ENCODE measurements around the gene PICK1. TPM values are rescaled to one million over a fixed set of nuclear protein-coding genes. Genes with fewer than 3 reads are reported as not detected.

Gene PICK1
- polyA plus RNA-seq, 1 donor from 2014 or later, result 101 TPM

- TF ChIP-seq CTCF (IDR thresholded peaks at IDR 0.05; ENCODE audit: poor library complexity, severe bottlenecking) (no peak), SMC3 (conservative IDR thresholded peaks at IDR 0.05; ENCODE audit: poor library complexity) (no peak)
Observed at GRCh38 chr22:38085501-38085900, 28.3 kb downstream of the PICK1 start (continued).

- Histone ChIP-seq H3K9me2 (ENCODE audit: insufficient read depth, low read length) (no peaks in the 10 kb centered on the region), H3F3A (ENCODE audit: insufficient read depth, low read length, poor library complexity, severe bottlenecking) (no peaks in the 10 kb centered on the region), H4K20me1 (ENCODE audit: insufficient read depth) (no peaks in the 10 kb centered on the region), H3K27ac (ENCODE audit: low read length) (no peak overlapping the region), H3K4me2 (ENCODE audit: low read length) (no peak overlapping the region), H3K79me2 (replicated peaks; ENCODE audit: insufficient read depth, low read length) (no peaks in the 10 kb centered on the region), H3K4me3 (ENCODE audit: low read length) (no peak overlapping the region), H3K9ac (ENCODE audit: low read length) (no peak overlapping the region), H2AFZ (ENCODE audit: low read depth, low read length) (no peak overlapping the region), H3K27me3 (ENCODE audit: insufficient read depth, low read depth, low read length) (peaks cover 8% of the 10 kb centered on the region), H3K36me3 (ENCODE audit: insufficient read depth, low read length) (no peaks in the 10 kb centered on the region), H3K9me3 (ENCODE audit: low read length) (no peaks in the 10 kb centered on the region)
- TF ChIP-seq EZH2 (IDR thresholded peaks at IDR 0.05; ENCODE audit: borderline replicate concordance, insufficient read depth, low read length, poor library complexity, severe bottlenecking), result no peak
- TF ChIP-seq MXI1 (conservative IDR thresholded peaks at IDR 0.05; ENCODE audit: poor library complexity, severe bottlenecking), result no peak
- TF ChIP-seq CTCF (IDR thresholded peaks at IDR 0.05; ENCODE audit: poor library complexity, severe bottlenecking), result no peak
- no peak for TF ChIP-seq TAF1 (IDR thresholded peaks at IDR 0.05; ENCODE audit: low read depth)
- no peak for TF ChIP-seq POLR2AphosphoS5 (IDR thresholded peaks at IDR 0.05)
- no peak for TF ChIP-seq RAD21 (conservative IDR thresholded peaks at IDR 0.05)
- no peak for TF ChIP-seq EP300 (conservative IDR thresholded peaks at IDR 0.05; ENCODE audit: poor library complexity, severe bottlenecking)
- no peak for TF ChIP-seq SMC3 (conservative IDR thresholded peaks at IDR 0.05; ENCODE audit: poor library complexity)
- TF ChIP-seq, protein P1, sequence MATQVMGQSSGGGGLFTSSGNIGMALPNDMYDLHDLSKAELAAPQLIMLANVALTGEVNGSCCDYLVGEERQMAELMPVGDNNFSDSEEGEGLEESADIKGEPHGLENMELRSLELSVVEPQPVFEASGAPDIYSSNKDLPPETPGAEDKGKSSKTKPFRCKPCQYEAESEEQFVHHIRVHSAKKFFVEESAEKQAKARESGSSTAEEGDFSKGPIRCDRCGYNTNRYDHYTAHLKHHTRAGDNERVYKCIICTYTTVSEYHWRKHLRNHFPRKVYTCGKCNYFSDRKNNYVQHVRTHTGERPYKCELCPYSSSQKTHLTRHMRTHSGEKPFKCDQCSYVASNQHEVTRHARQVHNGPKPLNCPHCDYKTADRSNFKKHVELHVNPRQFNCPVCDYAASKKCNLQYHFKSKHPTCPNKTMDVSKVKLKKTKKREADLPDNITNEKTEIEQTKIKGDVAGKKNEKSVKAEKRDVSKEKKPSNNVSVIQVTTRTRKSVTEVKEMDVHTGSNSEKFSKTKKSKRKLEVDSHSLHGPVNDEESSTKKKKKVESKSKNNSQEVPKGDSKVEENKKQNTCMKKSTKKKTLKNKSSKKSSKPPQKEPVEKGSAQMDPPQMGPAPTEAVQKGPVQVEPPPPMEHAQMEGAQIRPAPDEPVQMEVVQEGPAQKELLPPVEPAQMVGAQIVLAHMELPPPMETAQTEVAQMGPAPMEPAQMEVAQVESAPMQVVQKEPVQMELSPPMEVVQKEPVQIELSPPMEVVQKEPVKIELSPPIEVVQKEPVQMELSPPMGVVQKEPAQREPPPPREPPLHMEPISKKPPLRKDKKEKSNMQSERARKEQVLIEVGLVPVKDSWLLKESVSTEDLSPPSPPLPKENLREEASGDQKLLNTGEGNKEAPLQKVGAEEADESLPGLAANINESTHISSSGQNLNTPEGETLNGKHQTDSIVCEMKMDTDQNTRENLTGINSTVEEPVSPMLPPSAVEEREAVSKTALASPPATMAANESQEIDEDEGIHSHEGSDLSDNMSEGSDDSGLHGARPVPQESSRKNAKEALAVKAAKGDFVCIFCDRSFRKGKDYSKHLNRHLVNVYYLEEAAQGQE (IDR thresholded peaks at IDR 0.05; ENCODE audit: borderline replicate concordance), result no peak
Observed at GRCh38 chr22:38086001-38086845, 29.0 kb downstream of the PICK1 start.
